ENCODE data around the gene RALGPS2. TPM values are rescaled to one million over a fixed set of nuclear protein-coding genes. Genes with fewer than 3 reads are reported as not detected.
A peak's percentile ranks its signal among the peaks of the same experiment; 100 is the strongest.

The RALGPS2 gene
- total RNA-seq, 4 donors from 2014 or later: 4.3 to 30.8 (median 16.8) TPM

GRCh38 chr1:178726545-178726944 is 1.5 kb downstream of the RALGPS2 start:
- Histone ChIP-seq H3K9me3 (no peaks in the 10 kb centered on the region), H3K4me3 (peak overlapping the region; percentile 64 to 94 (median 82)), H3K4me1 (peaks cover 0 to 15% (median 0%) of the 10 kb centered on the region in 4 donors), H3K27ac (peak overlapping the region in 2 of 4 donors; percentile 10 to 83), H3K27me3 (no peaks in the 10 kb centered on the region), H3K36me3 (no peaks in the 10 kb centered on the region)
- no peak for DNase-seq (ENCODE audit: low spot score in 2 of 2)
- 29 to 32% methylated on average over 5 of the region's 5 CpGs for WGBS, 2 donors
- no peak for TF ChIP-seq POLR2A (IDR thresholded peaks at IDR 0.05)
- no peak for TF ChIP-seq EP300 (IDR thresholded peaks at IDR 0.05)
- TF ChIP-seq CTCF (IDR thresholded peaks at IDR 0.05): no peak

- peak overlapping the region in 1 of 4 donors; percentile 94 for H3K4me3 ChIP-seq
Observed at GRCh38 chr1:178727014-178727895, 2.2 kb downstream of the RALGPS2 start.

GRCh38 chr1:178733972-178734371 is 8.9 kb downstream of the RALGPS2 start:
- Histone ChIP-seq H3K4me3 (no peak overlapping the region), H3K4me1 (no peaks in the 10 kb centered on the region), H3K36me3 (no peaks in the 10 kb centered on the region), H3K9me3 (no peaks in the 10 kb centered on the region), H3K27me3 (no peaks in the 10 kb centered on the region), H3K27ac (no peak overlapping the region)
- DNase-seq (ENCODE audit: low spot score in 2 of 2): no peak
- peak in 1 of 5 experiments; percentile 11 for TF ChIP-seq CTCF (IDR thresholded peaks at IDR 0.05)
- TF ChIP-seq EP300 (IDR thresholded peaks at IDR 0.05): no peak
- WGBS, 2 donors: 95 to 96% methylated on average over 5 of the region's 5 CpGs

More at GRCh38 chr1:178727014-178727895, 2.2 kb downstream of the RALGPS2 start:
- no peak for DNase-seq (ENCODE audit: low spot score in 2 of 2)
- no peak for TF ChIP-seq POLR2A (IDR thresholded peaks at IDR 0.05)
- TF ChIP-seq EP300 (IDR thresholded peaks at IDR 0.05): no peak
- TF ChIP-seq CTCF (IDR thresholded peaks at IDR 0.05): no peak
- 67 to 76% methylated on average over 11 of the region's 11 CpGs for WGBS, 2 donors
- no peaks in the 10 kb centered on the region for H3K9me3 ChIP-seq
- no peaks in the 10 kb centered on the region for H3K27me3 ChIP-seq
- H3K27ac ChIP-seq: peak overlapping the region in 1 of 4 donors; percentile 10
- H3K36me3 ChIP-seq: no peaks in the 10 kb centered on the region
- peaks cover 0 to 15% (median 0%) of the 10 kb centered on the region in 4 donors for H3K4me1 ChIP-seq

- WGBS, 2 donors: 72 to 76% methylated on average over 1 of the region's 1 CpG
- Histone ChIP-seq H3K4me1 (no peaks in the 10 kb centered on the region), H3K4me3 (no peak overlapping the region), H3K36me3 (peaks cover 0 to 9% (median 0%) of the 10 kb centered on the region in 3 donors), H3K27me3 (no peaks in the 10 kb centered on the region), H3K9me3 (peaks cover 0 to 3% (median 0%) of the 10 kb centered on the region in 4 donors), H3K27ac (no peak overlapping the region)
- TF ChIP-seq EP300 (IDR thresholded peaks at IDR 0.05) (no peak), CTCF (IDR thresholded peaks at IDR 0.05) (no peak), POLR2A (IDR thresholded peaks at IDR 0.05) (no peak)
- DNase-seq (ENCODE audit: low spot score in 2 of 2): no peak
Observed at GRCh38 chr1:178738780-178739179, 13.7 kb downstream of the RALGPS2 start.

Measured in tibial nerve (tissue), 4 donors.